Upper lobe of left lung (tissue), 4 donors: Measurements from ENCODE around the gene KDM2A.

Source experiments
- CTCF ChIP-seq, 6 experiments: fragments of 450-650 bp in 4 of 6; fragments of 200-600 bp in 2 of 6; sonication (generic) in 2 of 6; IDR thresholded peaks; one replicate each; pipeline ENCODE4 v1.5.1; 2016 to 2019; ENCODE audit warnings: antibody characterized with exemption in 6 of 6
- POLR2A ChIP-seq, 4 donors: fragments of 450-650 bp; IDR thresholded peaks; one replicate each; pipeline ENCODE4 v1.5.1; 2016 to 2017; ENCODE audit warnings: antibody characterized with exemption in 4 of 4, mild to moderate bottlenecking in 2 of 4
- POLR2AphosphoS5 ChIP-seq, 2 donors: sonication (generic); formaldehyde crosslinking; IDR thresholded peaks; one replicate each; pipeline ENCODE4 v1.5.1; 2017; ENCODE audit warnings: antibody characterized with exemption in 2 of 2

GRCh38 chr11:67275606-67276409 lies 156.7 kb downstream of the KDM2A start:
- TF ChIP-seq POLR2AphosphoS5 (IDR thresholded peaks at IDR 0.05) (no peak), CTCF (IDR thresholded peaks at IDR 0.05) (no peak), POLR2A (IDR thresholded peaks at IDR 0.05) (no peak)
